ENCODE results near the gene FSD2. TPM values are rescaled to one million over a fixed set of nuclear protein-coding genes. Genes with fewer than 3 reads are reported as not detected.

Gene FSD2
- total and polyA plus RNA-seq, 10 of the 15 experiments (the other 5 are each of a cell fraction or from before 2014, with no cell fraction given) = under 0.01 to 0.39 (median 0.07) TPM; not detected in 3

DNA sequence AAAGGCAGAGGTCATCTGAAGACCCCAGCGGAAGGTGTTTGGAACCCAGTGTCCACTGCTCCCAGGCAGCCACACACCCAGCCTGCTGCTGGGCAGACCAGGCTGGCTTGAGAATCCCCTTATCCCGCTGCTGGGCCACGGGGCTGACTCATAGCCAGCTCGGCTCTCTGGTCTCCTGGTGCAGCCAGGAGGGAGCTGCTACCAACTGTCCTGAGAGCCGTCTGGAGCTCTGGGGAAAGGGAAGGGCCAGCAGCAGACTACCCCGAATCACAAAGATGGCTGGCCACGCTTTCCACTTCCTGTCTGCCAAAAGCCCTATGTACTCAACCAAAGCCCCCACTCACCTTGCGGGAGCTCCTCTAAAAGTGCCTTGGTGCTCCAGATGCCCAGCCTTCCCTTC lies 41.8 kb upstream of the FSD2 start:
- no peak for ATAC-seq
- peaks cover 0 to 5% of the 10 kb centered on the region in 2 experiments; a peak in 1 of 4 replicates for H3K27me3 ChIP-seq (replicated peaks in 1 of 2; ENCODE audit: control insufficient read depth in 2 of 2, insufficient read depth in 2 of 2, low read length in 1 of 2)
- no peak for FAIRE-seq
- in situ Hi-C loops (cut with MboI) (no loop called here), intact Hi-C loops (cut with micrococcal nuclease; ENCODE audit: unreplicated experiment) (loop anchor here (2.0 to 10.0 kb wide), 2 partner anchors 93 to 153 kb away; no protein-coding TSS in a partner anchor)
- H3K9me3 ChIP-seq (replicated peaks; ENCODE audit: control insufficient read depth, insufficient read depth, low read length) = no peaks in the 10 kb centered on the region
- DNase-seq (ENCODE audit: low read depth, low spot score) = no peak
- H3K4me3 ChIP-seq = no peak overlapping the region
- RAD21 ChIA-PET (ENCODE audit: unreplicated experiment) = interaction anchor here (1.5 kb wide), 1 partner anchor 151 kb away, joined by 3 read pairs; no protein-coding TSS in a partner anchor
- H3K4me2 ChIP-seq (ENCODE audit: control insufficient read depth, insufficient read depth) = no peak overlapping the region
- no peaks in the 10 kb centered on the region for H3K36me3 ChIP-seq (ENCODE audit: control insufficient read depth in 2 of 2, insufficient read depth in 2 of 2, low read length in 1 of 2)
- POLR2A ChIA-PET = no interaction called here
- BruUV-seq (replicated peaks) = no TSS peak
- CTCF ChIA-PET = interaction anchor here (1.3 to 4.8 kb wide), 4 partner anchors 85 to 400 kb away, joined by 3 to 43 read pairs (median 6); partner anchors contain the start of gene C15orf40
- WGBS (ENCODE audit: insufficient coverage, insufficient replicate concordance, low lambda C conversion rate, missing lambda C conversion rate) = 60% methylated on average over 8 of the region's 8 CpGs
- H2AFZ ChIP-seq (ENCODE audit: control insufficient read depth, low read depth, low read length) = no peak overlapping the region
- TF ChIP-seq RUNX3 (IDR thresholded peaks at IDR 0.05; ENCODE audit: low read length) = no peak
- no peak for TF ChIP-seq CBX3 (IDR thresholded peaks at IDR 0.05; ENCODE audit: borderline replicate concordance, low read depth)
- TF ChIP-seq, protein P1, sequence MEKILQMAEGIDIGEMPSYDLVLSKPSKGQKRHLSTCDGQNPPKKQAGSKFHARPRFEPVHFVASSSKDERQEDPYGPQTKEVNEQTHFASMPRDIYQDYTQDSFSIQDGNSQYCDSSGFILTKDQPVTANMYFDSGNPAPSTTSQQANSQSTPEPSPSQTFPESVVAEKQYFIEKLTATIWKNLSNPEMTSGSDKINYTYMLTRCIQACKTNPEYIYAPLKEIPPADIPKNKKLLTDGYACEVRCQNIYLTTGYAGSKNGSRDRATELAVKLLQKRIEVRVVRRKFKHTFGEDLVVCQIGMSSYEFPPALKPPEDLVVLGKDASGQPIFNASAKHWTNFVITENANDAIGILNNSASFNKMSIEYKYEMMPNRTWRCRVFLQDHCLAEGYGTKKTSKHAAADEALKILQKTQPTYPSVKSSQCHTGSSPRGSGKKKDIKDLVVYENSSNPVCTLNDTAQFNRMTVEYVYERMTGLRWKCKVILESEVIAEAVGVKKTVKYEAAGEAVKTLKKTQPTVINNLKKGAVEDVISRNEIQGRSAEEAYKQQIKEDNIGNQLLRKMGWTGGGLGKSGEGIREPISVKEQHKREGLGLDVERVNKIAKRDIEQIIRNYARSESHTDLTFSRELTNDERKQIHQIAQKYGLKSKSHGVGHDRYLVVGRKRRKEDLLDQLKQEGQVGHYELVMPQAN (conservative IDR thresholded peaks at IDR 0.05) = no peak
- no peak for TF ChIP-seq CBX5 (IDR thresholded peaks at IDR 0.05; ENCODE audit: low read depth)
- no peak for TF ChIP-seq MEF2A (IDR thresholded peaks at IDR 0.05; ENCODE audit: insufficient read depth, low read depth, low read length)
- no peak for TF ChIP-seq RB1 (IDR thresholded peaks at IDR 0.05; ENCODE audit: borderline replicate concordance)
- TF ChIP-seq, protein P2, sequence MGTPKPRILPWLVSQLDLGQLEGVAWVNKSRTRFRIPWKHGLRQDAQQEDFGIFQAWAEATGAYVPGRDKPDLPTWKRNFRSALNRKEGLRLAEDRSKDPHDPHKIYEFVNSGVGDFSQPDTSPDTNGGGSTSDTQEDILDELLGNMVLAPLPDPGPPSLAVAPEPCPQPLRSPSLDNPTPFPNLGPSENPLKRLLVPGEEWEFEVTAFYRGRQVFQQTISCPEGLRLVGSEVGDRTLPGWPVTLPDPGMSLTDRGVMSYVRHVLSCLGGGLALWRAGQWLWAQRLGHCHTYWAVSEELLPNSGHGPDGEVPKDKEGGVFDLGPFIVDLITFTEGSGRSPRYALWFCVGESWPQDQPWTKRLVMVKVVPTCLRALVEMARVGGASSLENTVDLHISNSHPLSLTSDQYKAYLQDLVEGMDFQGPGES (IDR thresholded peaks at IDR 0.05) = no peak
- SMC1A ChIA-PET (ENCODE audit: uncharacterized antibody, unreplicated experiment) = interaction anchor here (1.0 to 1.4 kb wide), 3 partner anchors 9 to 138 kb away, joined by 3 to 5 read pairs (median 3); partner anchors contain the start of gene RAMAC
- H3K9ac ChIP-seq (ENCODE audit: control insufficient read depth, insufficient read depth, low read length) = no peak overlapping the region
- H3K4me1 ChIP-seq (ENCODE audit: control insufficient read depth, insufficient read depth, low read length) = peaks cover 6% of the 10 kb centered on the region; the same call in 1 of the 2 replicates
- no peaks in the 10 kb centered on the region for H3K79me2 ChIP-seq (ENCODE audit: control insufficient read depth, insufficient read depth, low read length)
- no peak overlapping the region for H3K27ac ChIP-seq (ENCODE audit: control insufficient read depth, insufficient read depth)
- no peaks in the 10 kb centered on the region for H4K20me1 ChIP-seq (ENCODE audit: control insufficient read depth, insufficient read depth)

All from GM12878 (cell line).